MM.1S (cell line): ENCODE results near the gene MOB3B.

ENCODE experiments used
- DNase-seq: peaks from one replicate; pipeline ENCODE4 v3.0.0-alpha.2; 2015
- H2AFZ ChIP-seq: fragments of 300-600 bp; sonication (generic); 2 replicates; pipeline ENCODE4 v1.6.0; 2016; ENCODE audit warnings: antibody characterized with exemption, low read length
- H3F3A ChIP-seq: fragments of 300-600 bp; sonication (generic); 2 replicates; pipeline ENCODE4 v1.6.1; 2016; ENCODE audit warnings: mild to moderate bottlenecking, antibody characterized with exemption, low read length, moderate library complexity, mixed read lengths; ENCODE audit not compliant: insufficient read depth
- H3K27ac ChIP-seq: fragments of 300-600 bp; sonication (generic); 2 replicates; pipeline ENCODE4 v1.5.1; 2016; ENCODE audit warnings: mild to moderate bottlenecking, low read length
- H3K27me3 ChIP-seq: fragments of 300-600 bp; sonication (generic); replicated peaks from 2 replicates; pipeline ENCODE4 v1.6.0; 2016; ENCODE audit warnings: low read length; ENCODE audit not compliant: insufficient read depth
- H3K36me3 ChIP-seq: fragments of 300-600 bp; sonication (generic); replicated peaks from 2 replicates; pipeline ENCODE4 v1.6.1; 2016; ENCODE audit warnings: mild to moderate bottlenecking, low read length, mixed read lengths; ENCODE audit not compliant: insufficient read depth
- H3K4me1 ChIP-seq: fragments of 300-600 bp; sonication (generic); 2 replicates; pipeline ENCODE4 v1.6.1; 2016; ENCODE audit warnings: low read length, mixed read lengths
- H3K4me2 ChIP-seq: fragments of 300-600 bp; sonication (generic); 2 replicates; pipeline ENCODE4 v1.6.0; 2016; ENCODE audit warnings: low read depth, low read length
- H3K4me3 ChIP-seq: fragments of 300-600 bp; sonication (generic); 2 replicates; pipeline ENCODE4 v1.5.1; 2016; ENCODE audit warnings: low read length, mixed read lengths
- H3K79me2 ChIP-seq: fragments of 300-600 bp; sonication (generic); 2 replicates; pipeline ENCODE4 v1.6.1; 2016; ENCODE audit warnings: mixed run types, low read length, mixed read lengths
- H3K9ac ChIP-seq: fragments of 300-600 bp; sonication (generic); 2 replicates; pipeline ENCODE4 v1.6.1; 2016; ENCODE audit warnings: low read length, mixed read lengths
- H3K9me2 ChIP-seq: fragments of 300-600 bp; sonication (generic); replicated peaks from 2 replicates; pipeline ENCODE4 v1.6.1; 2016; ENCODE audit warnings: mild to moderate bottlenecking, low read length, mixed read lengths; ENCODE audit not compliant: insufficient read depth
- H3K9me3 ChIP-seq: fragments of 300-600 bp; sonication (generic); replicated peaks from 2 replicates; pipeline ENCODE4 v1.6.1; 2016; ENCODE audit warnings: mild to moderate bottlenecking, low read length, mixed read lengths; ENCODE audit not compliant: insufficient read depth
- H4K20me1 ChIP-seq: fragments of 300-600 bp; sonication (generic); 2 replicates; pipeline ENCODE4 v1.6.1; 2016; ENCODE audit warnings: mild to moderate bottlenecking, low read length, moderate library complexity, mixed read lengths; ENCODE audit not compliant: insufficient read depth
- EZH2 ChIP-seq: fragments of 300-600 bp; sonication (generic); optimal IDR thresholded peaks from 2 replicates; pipeline ENCODE3; 2017; ENCODE audit warnings: low read depth, mild to moderate bottlenecking, antibody characterized with exemption, low read length, mixed read lengths
- EZH2phosphoT487 ChIP-seq: fragments of 300-600 bp; sonication (generic); IDR thresholded peaks from 2 replicates; pipeline ENCODE4 v1.6.1; 2018; ENCODE audit warnings: antibody characterized with exemption, low read length
- TF ChIP-seq, protein P1 (sequence below): fragments of 300-600 bp; sonication (generic); IDR thresholded peaks from 2 replicates; pipeline ENCODE4 v1.5.1; 2016; ENCODE audit warnings: antibody characterized with exemption, low read length, mixed read lengths

MOB3B gene

DNA sequence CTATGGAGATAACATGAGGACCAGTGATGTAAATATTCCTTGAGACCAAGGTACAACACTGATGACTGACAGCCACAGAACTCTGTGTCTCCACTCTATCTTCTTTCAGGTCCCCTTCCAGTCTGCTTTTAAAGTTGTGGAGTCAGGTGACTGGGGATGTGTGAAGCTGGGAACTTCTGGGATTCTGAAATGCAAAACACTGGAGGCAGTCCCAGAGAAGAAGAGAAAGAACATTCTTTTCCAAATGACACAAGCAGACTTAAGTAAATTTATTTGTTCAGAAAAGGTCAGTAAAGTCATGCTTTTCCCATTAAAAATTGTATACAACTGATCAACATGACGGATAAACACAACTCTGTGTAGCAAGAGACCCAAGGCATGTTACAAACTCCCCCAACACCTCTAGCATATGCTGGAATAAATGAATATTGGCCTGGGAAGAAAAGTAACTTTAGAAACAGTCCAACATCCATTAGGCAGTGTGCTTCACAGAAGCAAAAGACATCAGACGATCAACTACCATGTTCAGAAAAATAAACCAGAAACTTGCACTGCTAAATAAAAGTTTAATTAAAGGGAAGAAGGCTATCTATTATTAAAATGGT is 98.0 kb downstream of the MOB3B start:
- Histone ChIP-seq H3K36me3 (no peaks in the 10 kb centered on the region), H4K20me1 (no peaks in the 10 kb centered on the region), H3K27ac (no peak overlapping the region), H3K27me3 (no peaks in the 10 kb centered on the region), H2AFZ (no peak overlapping the region), H3K4me3 (no peak overlapping the region), H3F3A (no peaks in the 10 kb centered on the region), H3K9ac (no peak overlapping the region), H3K4me1 (no peaks in the 10 kb centered on the region), H3K9me2 (no peaks in the 10 kb centered on the region), H3K9me3 (no peaks in the 10 kb centered on the region), H3K79me2 (no peaks in the 10 kb centered on the region), H3K4me2 (no peak overlapping the region)
- TF ChIP-seq EZH2phosphoT487 (no peak), EZH2 (no peak)
- TF ChIP-seq, protein P1, sequence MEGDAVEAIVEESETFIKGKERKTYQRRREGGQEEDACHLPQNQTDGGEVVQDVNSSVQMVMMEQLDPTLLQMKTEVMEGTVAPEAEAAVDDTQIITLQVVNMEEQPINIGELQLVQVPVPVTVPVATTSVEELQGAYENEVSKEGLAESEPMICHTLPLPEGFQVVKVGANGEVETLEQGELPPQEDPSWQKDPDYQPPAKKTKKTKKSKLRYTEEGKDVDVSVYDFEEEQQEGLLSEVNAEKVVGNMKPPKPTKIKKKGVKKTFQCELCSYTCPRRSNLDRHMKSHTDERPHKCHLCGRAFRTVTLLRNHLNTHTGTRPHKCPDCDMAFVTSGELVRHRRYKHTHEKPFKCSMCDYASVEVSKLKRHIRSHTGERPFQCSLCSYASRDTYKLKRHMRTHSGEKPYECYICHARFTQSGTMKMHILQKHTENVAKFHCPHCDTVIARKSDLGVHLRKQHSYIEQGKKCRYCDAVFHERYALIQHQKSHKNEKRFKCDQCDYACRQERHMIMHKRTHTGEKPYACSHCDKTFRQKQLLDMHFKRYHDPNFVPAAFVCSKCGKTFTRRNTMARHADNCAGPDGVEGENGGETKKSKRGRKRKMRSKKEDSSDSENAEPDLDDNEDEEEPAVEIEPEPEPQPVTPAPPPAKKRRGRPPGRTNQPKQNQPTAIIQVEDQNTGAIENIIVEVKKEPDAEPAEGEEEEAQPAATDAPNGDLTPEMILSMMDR = no peak
- DNase-seq = no peak

DNA sequence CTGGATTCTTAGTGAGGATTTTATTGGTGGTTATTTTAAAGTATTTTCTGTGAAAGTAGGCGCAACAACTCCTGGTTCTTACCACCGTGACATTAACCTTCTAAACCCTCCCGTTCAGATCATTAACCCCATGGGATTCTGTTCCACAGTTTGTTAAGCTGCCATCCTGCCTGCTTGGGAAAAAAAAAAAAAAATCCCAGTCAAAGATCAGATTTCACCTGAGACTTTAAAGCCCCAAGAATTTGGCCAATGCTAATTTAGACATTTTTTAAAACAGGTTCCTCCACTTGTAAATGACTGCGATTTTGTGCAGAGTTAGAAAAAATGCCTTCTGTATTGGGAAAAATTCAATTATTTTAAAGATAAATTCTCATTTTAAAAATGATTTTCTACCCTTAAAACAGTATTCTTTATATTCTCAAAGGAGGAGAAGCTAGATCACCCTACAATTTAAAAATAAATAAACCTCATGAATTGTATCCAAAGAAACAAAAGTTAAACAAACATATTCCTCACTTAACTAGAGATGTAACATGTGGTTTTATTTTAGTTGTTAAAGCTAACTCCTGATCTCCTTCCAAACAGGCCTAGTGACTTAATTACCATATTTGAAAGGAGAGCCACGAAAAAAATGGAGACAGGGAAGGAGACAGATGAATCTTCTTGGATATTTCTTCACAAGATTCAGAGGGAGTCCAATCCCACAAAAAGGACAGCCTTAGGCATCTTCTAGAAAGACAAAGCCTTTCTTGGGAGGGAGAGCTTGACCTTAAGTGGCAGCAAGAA is 98.7 kb downstream of the MOB3B start:
- Histone ChIP-seq H3F3A (no peaks in the 10 kb centered on the region), H3K36me3 (no peaks in the 10 kb centered on the region), H3K4me1 (no peaks in the 10 kb centered on the region), H3K9me3 (no peaks in the 10 kb centered on the region), H3K27me3 (no peaks in the 10 kb centered on the region), H3K9ac (no peak overlapping the region), H3K9me2 (no peaks in the 10 kb centered on the region), H3K27ac (no peak overlapping the region), H3K4me2 (no peak overlapping the region), H3K4me3 (no peak overlapping the region), H2AFZ (no peak overlapping the region), H4K20me1 (no peaks in the 10 kb centered on the region), H3K79me2 (no peaks in the 10 kb centered on the region)
- DNase-seq = no peak
- TF ChIP-seq EZH2phosphoT487 (no peak), EZH2 (no peak)
- TF ChIP-seq, protein P1 = no peak

DNA sequence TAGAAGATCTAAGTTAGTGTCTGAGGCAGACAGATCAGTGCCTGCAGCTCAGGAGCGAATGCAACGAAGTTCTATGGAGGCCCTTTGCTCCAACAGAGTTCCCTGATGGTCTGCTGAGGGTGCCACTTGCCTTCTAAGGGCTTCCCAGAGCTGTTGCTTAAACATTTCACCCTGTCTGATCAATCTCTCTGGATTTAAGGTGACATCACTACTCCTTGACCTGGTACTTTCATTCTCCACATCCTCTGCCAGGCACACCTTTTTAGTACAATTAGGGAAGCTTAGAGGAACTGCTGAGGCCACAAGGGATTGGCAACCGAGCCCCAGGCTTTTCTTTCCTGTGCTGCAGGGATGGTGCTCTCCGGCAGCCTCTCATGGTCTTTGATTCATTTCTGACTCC is 99.7 kb downstream of the MOB3B start:
- H3F3A ChIP-seq = no peaks in the 10 kb centered on the region
- no peak overlapping the region for H3K4me2 ChIP-seq
- no peaks in the 10 kb centered on the region for H3K79me2 ChIP-seq
- H3K4me3 ChIP-seq = no peak overlapping the region
- H3K4me1 ChIP-seq = no peaks in the 10 kb centered on the region
- H3K27me3 ChIP-seq = no peaks in the 10 kb centered on the region
- no peak overlapping the region for H3K27ac ChIP-seq
- DNase-seq = no peak
- no peaks in the 10 kb centered on the region for H3K9me3 ChIP-seq
- H3K9me2 ChIP-seq = no peaks in the 10 kb centered on the region
- no peaks in the 10 kb centered on the region for H4K20me1 ChIP-seq
- TF ChIP-seq EZH2 (no peak), EZH2phosphoT487 (no peak)
- TF ChIP-seq, protein P1 = no peak
- H3K9ac ChIP-seq = no peak overlapping the region
- no peak overlapping the region for H2AFZ ChIP-seq
- H3K36me3 ChIP-seq = no peaks in the 10 kb centered on the region
